IPS-15b (cell line): ENCODE data around the gene RPS6KL1.

Source experiments
- H3K27me3 ChIP-seq: one replicate; pipeline ENCODE4 v1.6.1; 2013; ENCODE audit warnings: low read length; ENCODE audit not compliant: control insufficient read depth, insufficient read depth
- H3K36me3 ChIP-seq: one replicate; pipeline ENCODE4 v1.6.1; 2013; ENCODE audit warnings: low read length; ENCODE audit not compliant: control insufficient read depth, insufficient read depth
- H3K4me1 ChIP-seq: one replicate; pipeline ENCODE4 v1.6.1; 2013; ENCODE audit warnings: mild to moderate bottlenecking, low read length; ENCODE audit not compliant: control insufficient read depth, insufficient read depth
- H3K4me3 ChIP-seq: one replicate; pipeline ENCODE4 v1.5.1; 2013; ENCODE audit warnings: low read depth, low read length
- H3K9ac ChIP-seq: one replicate; pipeline ENCODE4 v1.6.1; 2013; ENCODE audit warnings: low read depth, mild to moderate bottlenecking, low read length
- H3K9me3 ChIP-seq: one replicate; pipeline ENCODE4 v1.6.1; 2013; ENCODE audit warnings: mild to moderate bottlenecking, low read length; ENCODE audit not compliant: control insufficient read depth, insufficient read depth

Gene RPS6KL1

DNA sequence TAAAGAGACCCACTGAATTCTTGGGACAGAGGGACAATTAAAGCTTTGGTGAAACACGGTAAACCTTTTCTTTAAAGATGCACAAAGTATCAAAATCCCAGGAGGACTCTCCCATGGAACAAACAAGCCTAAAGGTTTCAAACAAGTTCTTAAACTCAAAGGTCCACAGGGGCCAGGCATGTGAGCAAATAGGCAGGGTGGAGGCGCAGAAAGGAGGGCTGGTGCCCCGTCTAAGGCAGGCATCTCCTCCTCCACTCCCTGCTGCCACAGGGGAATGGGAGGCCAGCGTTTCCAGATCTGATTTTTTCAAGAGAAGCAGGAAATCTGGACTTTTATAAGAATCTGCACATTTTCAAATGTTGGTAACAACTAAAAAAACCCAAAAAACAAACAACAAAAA lies 7.6 kb downstream of the RPS6KL1 start:
- no peaks in the 10 kb centered on the region for H3K9me3 ChIP-seq
- H3K4me1 ChIP-seq = no peaks in the 10 kb centered on the region
- H3K27me3 ChIP-seq = no peaks in the 10 kb centered on the region
- H3K36me3 ChIP-seq = peaks cover 6% of the 10 kb centered on the region
- no peak overlapping the region for H3K9ac ChIP-seq
- no peak overlapping the region for H3K4me3 ChIP-seq

GRCh38 chr14:74913986-74914573 lies 9.0 kb downstream of the RPS6KL1 start:
- peaks cover 1% of the 10 kb centered on the region for H3K36me3 ChIP-seq

GRCh38 chr14:74913393-74913910 lies 9.6 kb downstream of the RPS6KL1 start:
- no peaks in the 10 kb centered on the region for H3K4me1 ChIP-seq
- no peak overlapping the region for H3K4me3 ChIP-seq
- H3K9ac ChIP-seq = no peak overlapping the region
- no peaks in the 10 kb centered on the region for H3K36me3 ChIP-seq
- no peaks in the 10 kb centered on the region for H3K27me3 ChIP-seq
- no peaks in the 10 kb centered on the region for H3K9me3 ChIP-seq

More at GRCh38 chr14:74913986-74914573, 9.0 kb downstream of the RPS6KL1 start:
- no peaks in the 10 kb centered on the region for H3K4me1 ChIP-seq
- H3K9ac ChIP-seq = no peak overlapping the region
- H3K9me3 ChIP-seq = no peaks in the 10 kb centered on the region
- H3K4me3 ChIP-seq = no peak overlapping the region
- no peaks in the 10 kb centered on the region for H3K27me3 ChIP-seq

DNA sequence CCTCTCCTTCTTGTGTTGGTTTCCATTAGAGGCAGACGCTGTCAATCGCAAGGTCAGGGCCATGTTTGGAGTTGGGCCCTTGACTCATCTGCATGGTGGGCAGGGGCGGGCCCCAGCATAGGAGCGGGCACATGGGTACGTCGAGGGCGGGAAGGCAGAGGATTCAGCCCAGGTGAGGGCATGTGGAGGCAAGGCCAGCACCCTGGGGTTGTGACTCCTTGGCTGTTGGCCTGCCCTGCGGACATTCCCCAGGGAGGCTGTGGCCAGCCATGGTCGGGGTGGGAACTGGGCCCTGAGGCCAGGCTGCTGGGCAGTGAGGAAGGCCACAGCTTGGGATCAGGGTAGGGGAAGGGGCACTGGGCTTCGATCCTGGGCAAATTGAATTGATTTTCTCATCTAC lies 10.3 kb downstream of the RPS6KL1 start:
- no peaks in the 10 kb centered on the region for H3K9me3 ChIP-seq
- no peak overlapping the region for H3K4me3 ChIP-seq
- no peaks in the 10 kb centered on the region for H3K36me3 ChIP-seq
- no peaks in the 10 kb centered on the region for H3K27me3 ChIP-seq
- H3K9ac ChIP-seq = no peak overlapping the region
- H3K4me1 ChIP-seq = no peaks in the 10 kb centered on the region

GRCh38 chr14:74912111-74912510 lies 10.9 kb downstream of the RPS6KL1 start:
- Histone ChIP-seq H3K36me3 (peaks cover 2% of the 10 kb centered on the region), H3K27me3 (no peaks in the 10 kb centered on the region), H3K4me1 (no peaks in the 10 kb centered on the region), H3K9ac (no peak overlapping the region), H3K4me3 (no peak overlapping the region), H3K9me3 (no peaks in the 10 kb centered on the region)

GRCh38 chr14:74911704-74912103 lies 11.4 kb downstream of the RPS6KL1 start:
- no peak overlapping the region for H3K4me3 ChIP-seq
- peaks cover 4% of the 10 kb centered on the region for H3K36me3 ChIP-seq
- no peak overlapping the region for H3K9ac ChIP-seq
- no peaks in the 10 kb centered on the region for H3K9me3 ChIP-seq
- H3K27me3 ChIP-seq = no peaks in the 10 kb centered on the region
- H3K4me1 ChIP-seq = no peaks in the 10 kb centered on the region

DNA sequence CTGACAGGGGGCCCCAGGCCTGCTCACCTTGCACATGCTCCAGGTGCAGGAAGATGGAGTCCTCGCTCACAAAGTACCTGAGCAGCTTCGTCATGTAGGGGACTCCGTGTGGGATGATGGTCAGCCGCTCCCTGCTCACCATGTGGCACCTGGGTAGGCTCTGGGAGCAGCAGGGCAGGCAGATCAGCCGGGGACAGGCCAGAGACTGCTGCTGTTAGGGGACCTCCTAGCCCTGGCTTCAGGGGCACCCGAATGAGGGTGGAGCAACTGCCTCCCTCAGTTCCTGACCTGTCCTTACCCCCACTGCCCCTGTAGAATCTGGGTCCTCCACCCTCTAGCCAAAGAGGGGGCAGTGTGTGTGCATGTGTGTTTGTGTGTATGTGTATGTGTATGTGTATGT lies 11.8 kb downstream of the RPS6KL1 start:
- Histone ChIP-seq H3K36me3 (peaks cover 8% of the 10 kb centered on the region), H3K4me1 (no peaks in the 10 kb centered on the region), H3K4me3 (no peak overlapping the region), H3K9ac (no peak overlapping the region), H3K9me3 (no peaks in the 10 kb centered on the region), H3K27me3 (no peaks in the 10 kb centered on the region)

GRCh38 chr14:74910556-74910955 lies 12.5 kb downstream of the RPS6KL1 start:
- Histone ChIP-seq H3K4me1 (no peaks in the 10 kb centered on the region), H3K9me3 (no peaks in the 10 kb centered on the region), H3K27me3 (no peaks in the 10 kb centered on the region), H3K9ac (no peak overlapping the region), H3K4me3 (no peak overlapping the region), H3K36me3 (peaks cover 8% of the 10 kb centered on the region)

- H3K4me3 ChIP-seq = no peak overlapping the region
- no peak overlapping the region for H3K9ac ChIP-seq
- no peaks in the 10 kb centered on the region for H3K9me3 ChIP-seq
- H3K4me1 ChIP-seq = no peaks in the 10 kb centered on the region
- H3K27me3 ChIP-seq = no peaks in the 10 kb centered on the region
- H3K36me3 ChIP-seq = peaks cover 8% of the 10 kb centered on the region
Measured at GRCh38 chr14:74909911-74910310, 13.1 kb downstream of the RPS6KL1 start.

- Histone ChIP-seq H3K4me3 (no peak overlapping the region), H3K36me3 (peaks cover 11% of the 10 kb centered on the region), H3K9ac (no peak overlapping the region), H3K4me1 (no peaks in the 10 kb centered on the region), H3K9me3 (no peaks in the 10 kb centered on the region), H3K27me3 (no peaks in the 10 kb centered on the region)
Measured at GRCh38 chr14:74909501-74909900, 13.6 kb downstream of the RPS6KL1 start.

GRCh38 chr14:74908861-74909341 lies 14.2 kb downstream of the RPS6KL1 start:
- Histone ChIP-seq H3K27me3 (no peaks in the 10 kb centered on the region), H3K4me1 (no peaks in the 10 kb centered on the region), H3K4me3 (no peak overlapping the region), H3K36me3 (peaks cover 11% of the 10 kb centered on the region), H3K9ac (no peak overlapping the region), H3K9me3 (no peaks in the 10 kb centered on the region)

- H3K27me3 ChIP-seq = no peaks in the 10 kb centered on the region
- no peaks in the 10 kb centered on the region for H3K4me1 ChIP-seq
- no peak overlapping the region for H3K9ac ChIP-seq
- H3K36me3 ChIP-seq = peaks cover 17% of the 10 kb centered on the region
- no peaks in the 10 kb centered on the region for H3K9me3 ChIP-seq
- no peak overlapping the region for H3K4me3 ChIP-seq
Measured at GRCh38 chr14:74907744-74908143, 15.3 kb downstream of the RPS6KL1 start.
